WTC11 (cell line): ENCODE measurements around the gene LMLN. TPM values are rescaled to one million over a fixed set of nuclear protein-coding genes. Genes with fewer than 3 reads are reported as not detected.
"Not testable (repeated sequence)": the region's sequence is repeated elsewhere in the genome, so short reads cannot be mapped to it uniquely, and the experiment has no call there.

Experiments used
- ATAC-seq: fragments of 200-7000 bp; cut with Tn5 transposase; 2 replicates; pipeline ENCODE4 v1.10.0; 2021; ENCODE audit warnings: mild to moderate bottlenecking, moderate library complexity
- CTCF ChIA-PET: fragments of 300-600 bp; sonication (Branson Sonifier 250); formaldehyde crosslinking; loops from one replicate; lab custom pipeline; 2021; ENCODE audit warnings: antibody characterized with exemption; lab: Charles Lee
- POLR2A ChIA-PET: fragments of 350-600 bp; sonication (Branson Sonifier 250); formaldehyde crosslinking; loops from one replicate; lab custom pipeline; 2021; ENCODE audit warnings: antibody characterized with exemption; lab: Charles Lee
- DNase-seq: peaks from one replicate; pipeline ENCODE4 v3.0.0; 2021; ENCODE audit warnings: low spot score
- H3K27ac Mint-ChIP-seq: 2 replicates; pipeline ENCODE4 v1.8.0; 2021; ENCODE audit warnings: mixed read lengths
- H3K27me3 Mint-ChIP-seq: 2 replicates; pipeline ENCODE4 v1.8.0; 2021; ENCODE audit warnings: low read depth, mild to moderate bottlenecking, moderate library complexity, mixed read lengths
- H3K36me3 Mint-ChIP-seq: 2 replicates; pipeline ENCODE4 v1.8.0; 2021; ENCODE audit warnings: mixed read lengths
- H3K4me1 Mint-ChIP-seq: 2 replicates; pipeline ENCODE4 v1.8.0; 2022; ENCODE audit warnings: mixed read lengths
- H3K4me3 Mint-ChIP-seq: 2 replicates; pipeline ENCODE4 v1.8.0; 2021; ENCODE audit warnings: mild to moderate bottlenecking, moderate library complexity, mixed read lengths
- H3K9me3 Mint-ChIP-seq: 2 replicates; pipeline ENCODE4 v1.8.0; 2021; ENCODE audit warnings: mixed read lengths
- ARID4B ChIP-seq: sonication (generic); formaldehyde crosslinking; IDR thresholded peaks from 2 replicates; pipeline ENCODE4 v1.8.0; 2023; ENCODE audit warnings: missing genetic modification reagents, mild to moderate bottlenecking, borderline replicate concordance
- CREM ChIP-seq: sonication (generic); formaldehyde crosslinking; IDR thresholded peaks from 2 replicates; pipeline ENCODE4 v1.8.1; 2022; ENCODE audit warnings: mild to moderate bottlenecking, missing genetic modification reagents, moderate library complexity
- EMX1 ChIP-seq: fragments of 250-450 bp; sonication (Bioruptor Pico); IDR thresholded peaks from 2 replicates; pipeline ENCODE4 v1.8.0; 2021; ENCODE audit warnings: mild to moderate bottlenecking
- FOXK1 ChIP-seq: sonication (generic); formaldehyde crosslinking; IDR thresholded peaks from 2 replicates; pipeline ENCODE4 v1.8.0; 2022; ENCODE audit warnings: mild to moderate bottlenecking, moderate library complexity, missing genetic modification reagents
- FOXP1 ChIP-seq: sonication (generic); formaldehyde crosslinking; IDR thresholded peaks from 2 replicates; pipeline ENCODE4 v1.8.0; 2022; ENCODE audit warnings: missing genetic modification reagents, mild to moderate bottlenecking, moderate library complexity, borderline replicate concordance
- FOXP4 ChIP-seq: sonication (generic); formaldehyde crosslinking; IDR thresholded peaks from 2 replicates; pipeline ENCODE4 v1.8.0; 2022; ENCODE audit warnings: mild to moderate bottlenecking, missing genetic modification reagents
- GABPB1 ChIP-seq: sonication (generic); formaldehyde crosslinking; IDR thresholded peaks from 2 replicates; pipeline ENCODE4 v1.8.1; 2023; ENCODE audit warnings: mild to moderate bottlenecking, missing genetic modification reagents
- JUN ChIP-seq: sonication (generic); formaldehyde crosslinking; IDR thresholded peaks from 2 replicates; pipeline ENCODE4 v1.8.0; 2023; ENCODE audit warnings: mild to moderate bottlenecking, missing genetic modification reagents
- KAT7 ChIP-seq: sonication (generic); formaldehyde crosslinking; IDR thresholded peaks from 2 replicates; pipeline ENCODE4 v1.8.1; 2023; ENCODE audit warnings: missing genetic modification reagents, mild to moderate bottlenecking, borderline replicate concordance
- MAX ChIP-seq: sonication (generic); formaldehyde crosslinking; IDR thresholded peaks from 2 replicates; pipeline ENCODE4 v1.8.0; 2022; ENCODE audit warnings: mild to moderate bottlenecking, missing genetic modification reagents
- NFE2L1 ChIP-seq: sonication (generic); formaldehyde crosslinking; IDR thresholded peaks from 2 replicates; pipeline ENCODE4 v1.8.1; 2023; ENCODE audit warnings: missing genetic modification reagents
- NFYB ChIP-seq: sonication (generic); formaldehyde crosslinking; conservative IDR thresholded peaks from 2 replicates; pipeline ENCODE4 v1.8.0; 2022; ENCODE audit warnings: low read depth, missing genetic modification reagents
- NR1H2 ChIP-seq: sonication (generic); formaldehyde crosslinking; IDR thresholded peaks from 2 replicates; pipeline ENCODE4 v1.9.0; 2021; ENCODE audit warnings: mild to moderate bottlenecking, moderate library complexity, missing genetic modification reagents
- NR3C1 ChIP-seq: sonication (generic); formaldehyde crosslinking; conservative IDR thresholded peaks from 2 replicates; pipeline ENCODE4 v1.8.1; 2023; ENCODE audit warnings: low read depth, mild to moderate bottlenecking, missing genetic modification reagents
- SOX15 ChIP-seq: fragments of 250-450 bp; sonication (Bioruptor Pico); IDR thresholded peaks from 2 replicates; pipeline ENCODE4 v1.9.0; 2021; ENCODE audit warnings: mild to moderate bottlenecking
- SP1 ChIP-seq: sonication (generic); formaldehyde crosslinking; conservative IDR thresholded peaks from 2 replicates; pipeline ENCODE4 v1.8.1; 2022; ENCODE audit warnings: missing genetic modification reagents
- TCF7 ChIP-seq: sonication (generic); formaldehyde crosslinking; IDR thresholded peaks from 2 replicates; pipeline ENCODE4 v1.8.0; 2022; ENCODE audit warnings: mild to moderate bottlenecking, low read depth, missing genetic modification reagents, moderate library complexity
- TEAD4 ChIP-seq: sonication (generic); formaldehyde crosslinking; IDR thresholded peaks from 2 replicates; pipeline ENCODE4 v1.8.0; 2022; ENCODE audit warnings: mild to moderate bottlenecking, missing genetic modification reagents
- TP53 ChIP-seq: sonication (generic); formaldehyde crosslinking; IDR thresholded peaks from 2 replicates; pipeline ENCODE4 v1.8.1; 2023; ENCODE audit warnings: mild to moderate bottlenecking, missing genetic modification reagents
- ZBTB43 ChIP-seq: sonication (generic); formaldehyde crosslinking; IDR thresholded peaks from 2 replicates; pipeline ENCODE4 v1.8.1; 2023; ENCODE audit warnings: mild to moderate bottlenecking, missing genetic modification reagents
- ZNF138 ChIP-seq: sonication (generic); formaldehyde crosslinking; conservative IDR thresholded peaks from 2 replicates; pipeline ENCODE4 v1.8.1; 2022; ENCODE audit warnings: mild to moderate bottlenecking, moderate library complexity, missing genetic modification reagents
- total RNA-seq: library from RNA; stranded (reverse); gene quantifications from 3 replicates; pipeline ENCODE4 v1.2.3, GENCODE V29; 2021

LMLN gene
- total RNA-seq, 1 experiment from 2014 or later, result 5.2 TPM

GRCh38 chr3:198081421-198081844 is 121.4 kb downstream of the LMLN start:
- TF ChIP-seq FOXP1 (CRISPR knock-in tag) (peak; percentile 45; the same call in 1 of the 2 replicates), NFE2L1 (CRISPR knock-in tag) (no peak), NFYB (no peak)
- ChIA-PET CTCF (interaction anchor here (0.9 to 2.4 kb wide), 10 partner anchors 8 to 181 kb away, joined by 3 to 55 read pairs (median 10); no protein-coding TSS in a partner anchor), POLR2A (no interaction called here)
- peaks cover 4% of the 10 kb centered on the region; the same call in 1 of the 2 replicates for H3K36me3 Mint-ChIP-seq
- ATAC-seq (no peak), DNase-seq (peak; percentile 36)
- H3K9me3 Mint-ChIP-seq, result peaks cover 5% of the 10 kb centered on the region
- no peak overlapping the region for H3K27ac Mint-ChIP-seq
- H3K4me3 Mint-ChIP-seq, result peak overlapping the region; percentile 50
- H3K4me1 Mint-ChIP-seq, result peaks cover 8% of the 10 kb centered on the region; the same call in 1 of the 2 replicates
- H3K27me3 Mint-ChIP-seq, result peaks cover 84% of the 10 kb centered on the region

- H3K4me1 Mint-ChIP-seq, POLR2A ChIA-PET, H3K36me3 Mint-ChIP-seq, ATAC-seq, DNase-seq, H3K27ac Mint-ChIP-seq, H3K9me3 Mint-ChIP-seq: not testable (repeated sequence)
- Mint-ChIP-seq H3K4me3 (peak overlapping the region; percentile 50), H3K27me3 (peaks cover 84% of the 10 kb centered on the region)
- CTCF ChIA-PET, result interaction anchor here (2.4 kb wide), 1 partner anchor 32 kb away, joined by 22 read pairs; no protein-coding TSS in a partner anchor
Measured at GRCh38 chr3:198082226-198082625, 122.2 kb downstream of the LMLN start.

- DNase-seq (no peak), ATAC-seq (no peak)
- no peaks in the 10 kb centered on the region for H3K9me3 Mint-ChIP-seq
- H3K27me3 Mint-ChIP-seq, result peaks cover 47% of the 10 kb centered on the region
- no peaks in the 10 kb centered on the region for H3K36me3 Mint-ChIP-seq
- TF ChIP-seq TEAD4 (no peak), NR3C1 (no peak), ZNF138 (no peak), TCF7 (no peak), ZBTB43 (no peak), NFE2L1 (CRISPR knock-in tag) (no peak), NR1H2 (CRISPR knock-in tag) (no peak), FOXK1 (CRISPR knock-in tag) (no peak), CREM (no peak)
- CTCF ChIA-PET, result interaction anchor here (3.4 kb wide), 1 partner anchor 8 kb away, joined by 32 read pairs; no protein-coding TSS in a partner anchor
- POLR2A ChIA-PET, result no interaction called here
- H3K27ac Mint-ChIP-seq, result no peak overlapping the region
- H3K4me3 Mint-ChIP-seq, result no peak overlapping the region
- H3K4me1 Mint-ChIP-seq, result no peaks in the 10 kb centered on the region
Measured at GRCh38 chr3:198088421-198088955, 128.5 kb downstream of the LMLN start.

- Mint-ChIP-seq H3K9me3 (no peaks in the 10 kb centered on the region), H3K27ac (no peak overlapping the region), H3K4me1 (no peaks in the 10 kb centered on the region; the same call in 1 of the 2 replicates), H3K36me3 (no peaks in the 10 kb centered on the region), H3K27me3 (peaks cover 28% of the 10 kb centered on the region), H3K4me3 (no peak overlapping the region)
- ChIA-PET POLR2A (no interaction called here), CTCF (interaction anchor here (1.0 to 3.4 kb wide), 2 partner anchors 10 to 19 kb away, joined by 3 to 32 read pairs; no protein-coding TSS in a partner anchor)
- ATAC-seq (no peak), DNase-seq (no peak)
- TF ChIP-seq GABPB1 (CRISPR knock-in tag) (no peak), TP53 (no peak), NR1H2 (CRISPR knock-in tag) (no peak), EMX1 (CRISPR knock-in tag) (no peak), SOX15 (CRISPR knock-in tag) (no peak), SP1 (CRISPR knock-in tag) (no peak), KAT7 (CRISPR knock-in tag) (no peak), ARID4B (no peak), FOXP1 (CRISPR knock-in tag) (no peak), FOXP4 (no peak), JUN (no peak), MAX (CRISPR knock-in tag) (no peak)
Measured at GRCh38 chr3:198090795-198091332, 130.8 kb downstream of the LMLN start.
